HUES6 (cell line): ENCODE data around the gene KCNH1.

Experiments used
- H3K27ac ChIP-seq: 2 replicates; pipeline ENCODE4 v1.7.0; 2013; ENCODE audit warnings: low read depth, mild to moderate bottlenecking, low read length, inconsistent platforms
- H3K27me3 ChIP-seq: 2 replicates; pipeline ENCODE4 v1.6.1; 2013; ENCODE audit warnings: low read length; ENCODE audit not compliant: control insufficient read depth, insufficient read depth
- H3K36me3 ChIP-seq: 2 replicates; pipeline ENCODE4 v1.6.1; 2013; ENCODE audit warnings: low read length; ENCODE audit not compliant: control insufficient read depth, insufficient read depth
- H3K4me1 ChIP-seq: 2 replicates; pipeline ENCODE4 v1.6.1; 2013; ENCODE audit warnings: low read length; ENCODE audit not compliant: control insufficient read depth, insufficient read depth
- H3K4me3 ChIP-seq: 2 replicates; pipeline ENCODE4 v1.5.1; 2013; ENCODE audit warnings: low read depth, low read length
- H3K9ac ChIP-seq: one replicate; pipeline ENCODE4 v1.6.1; 2013; ENCODE audit warnings: mild to moderate bottlenecking, low read length
- H3K9me3 ChIP-seq: 2 replicates; pipeline ENCODE4 v1.6.1; 2013; ENCODE audit warnings: low read depth, low read length; ENCODE audit not compliant: control insufficient read depth, insufficient read depth

KCNH1 gene

DNA sequence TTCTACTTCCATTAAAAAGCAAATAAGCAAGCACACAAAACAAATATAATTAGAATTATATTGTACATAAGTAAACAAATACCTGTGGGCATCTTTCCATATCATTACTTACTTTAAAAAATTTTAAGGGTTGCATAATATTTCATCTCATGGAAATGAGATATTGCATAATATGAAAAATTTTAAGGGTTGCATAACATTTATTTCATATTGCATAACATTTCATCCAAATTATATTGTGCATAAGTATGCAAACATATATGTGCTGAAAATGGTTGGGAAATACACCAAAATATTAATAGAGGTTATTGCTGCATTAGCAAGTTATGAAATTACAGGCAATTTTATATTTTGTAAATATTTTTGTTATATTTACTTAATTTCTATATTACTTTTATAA, 213.7 kb downstream of the KCNH1 start:
- Histone ChIP-seq H3K27ac (no peak overlapping the region), H3K27me3 (no peaks in the 10 kb centered on the region), H3K4me1 (peaks cover 11% of the 10 kb centered on the region; the same call in 1 of the 2 replicates), H3K36me3 (no peaks in the 10 kb centered on the region), H3K9ac (no peak overlapping the region), H3K4me3 (no peak overlapping the region), H3K9me3 (no peaks in the 10 kb centered on the region)

DNA sequence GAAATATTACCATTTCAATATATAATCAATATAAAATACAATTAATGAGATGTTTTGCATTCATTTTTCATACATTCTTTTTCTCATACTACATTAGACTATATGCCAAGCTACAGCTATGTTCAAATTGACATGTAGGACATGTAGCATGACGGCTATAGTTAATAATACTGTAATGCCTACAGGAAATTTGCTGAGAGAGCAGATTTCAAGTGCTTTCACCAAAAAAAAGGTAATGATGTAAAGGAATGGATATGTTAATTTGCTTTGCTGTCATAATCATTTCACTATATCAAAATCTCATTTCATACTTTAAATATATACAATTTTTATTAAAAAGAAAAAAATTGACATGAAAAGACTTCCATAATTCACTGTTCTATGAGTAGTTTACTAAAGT, 215.1 kb downstream of the KCNH1 start:
- Histone ChIP-seq H3K9ac (no peak overlapping the region), H3K9me3 (no peaks in the 10 kb centered on the region), H3K4me1 (peaks cover 11% of the 10 kb centered on the region; the same call in 1 of the 2 replicates), H3K36me3 (no peaks in the 10 kb centered on the region), H3K27me3 (no peaks in the 10 kb centered on the region), H3K4me3 (no peak overlapping the region), H3K27ac (no peak overlapping the region)

DNA sequence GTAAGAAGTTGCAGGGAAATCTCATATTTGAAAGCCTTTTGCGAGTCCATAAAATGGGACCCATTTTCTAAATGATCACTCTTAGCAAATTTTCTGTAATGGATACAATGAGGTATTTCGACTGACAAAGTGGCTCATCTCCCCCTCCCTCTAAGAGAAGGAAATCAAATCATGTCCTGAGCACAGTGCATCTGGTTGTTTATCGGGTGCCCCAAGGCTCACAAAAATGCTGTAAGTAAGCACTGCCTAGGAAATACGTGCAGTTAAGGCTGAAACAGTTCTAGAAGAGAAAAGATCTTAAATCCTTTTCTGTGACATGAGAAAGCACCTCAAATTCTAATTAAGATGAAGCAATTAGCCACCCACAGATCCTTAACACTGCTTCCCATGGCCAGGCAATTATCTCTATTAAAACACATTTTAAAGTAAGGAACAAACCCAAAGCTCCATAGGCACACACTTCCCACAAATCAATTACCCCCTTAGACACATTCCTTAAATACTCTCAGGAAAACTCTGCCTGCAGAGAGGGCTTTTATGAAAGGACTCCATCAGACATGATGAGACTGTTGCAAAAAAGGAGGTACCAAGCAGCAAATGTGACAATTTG, 216.3 kb downstream of the KCNH1 start:
- no peaks in the 10 kb centered on the region for H3K9me3 ChIP-seq
- H3K27ac ChIP-seq, result no peak overlapping the region
- no peak overlapping the region for H3K4me3 ChIP-seq
- H3K27me3 ChIP-seq, result no peaks in the 10 kb centered on the region
- H3K9ac ChIP-seq, result no peak overlapping the region
- no peaks in the 10 kb centered on the region for H3K36me3 ChIP-seq
- peaks cover 11% of the 10 kb centered on the region; the same call in 1 of the 2 replicates for H3K4me1 ChIP-seq

DNA sequence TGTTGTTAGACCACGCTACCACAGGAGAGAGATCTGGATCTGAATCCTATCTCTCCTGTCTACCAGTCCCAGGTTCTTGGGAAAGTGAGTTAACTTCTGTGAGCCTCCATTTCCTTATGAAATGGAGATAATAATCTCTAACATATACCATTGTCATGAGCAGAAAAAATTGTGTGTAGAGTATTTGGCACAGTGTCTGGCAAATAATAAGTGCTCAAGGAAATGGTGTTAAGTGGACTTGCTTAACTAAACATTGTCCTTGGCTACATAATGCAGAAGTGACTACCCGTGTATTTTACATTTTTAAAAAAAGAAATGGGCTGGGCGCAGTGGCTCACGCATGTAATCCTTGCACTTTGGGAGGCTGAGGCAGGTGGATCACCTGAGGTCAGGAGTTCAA, 217.4 kb downstream of the KCNH1 start:
- Histone ChIP-seq H3K9ac (no peak overlapping the region), H3K4me1 (peaks cover 11% of the 10 kb centered on the region; the same call in 1 of the 2 replicates), H3K9me3 (no peaks in the 10 kb centered on the region), H3K36me3 (no peaks in the 10 kb centered on the region), H3K27me3 (no peaks in the 10 kb centered on the region), H3K27ac (no peak overlapping the region), H3K4me3 (no peak overlapping the region)

DNA sequence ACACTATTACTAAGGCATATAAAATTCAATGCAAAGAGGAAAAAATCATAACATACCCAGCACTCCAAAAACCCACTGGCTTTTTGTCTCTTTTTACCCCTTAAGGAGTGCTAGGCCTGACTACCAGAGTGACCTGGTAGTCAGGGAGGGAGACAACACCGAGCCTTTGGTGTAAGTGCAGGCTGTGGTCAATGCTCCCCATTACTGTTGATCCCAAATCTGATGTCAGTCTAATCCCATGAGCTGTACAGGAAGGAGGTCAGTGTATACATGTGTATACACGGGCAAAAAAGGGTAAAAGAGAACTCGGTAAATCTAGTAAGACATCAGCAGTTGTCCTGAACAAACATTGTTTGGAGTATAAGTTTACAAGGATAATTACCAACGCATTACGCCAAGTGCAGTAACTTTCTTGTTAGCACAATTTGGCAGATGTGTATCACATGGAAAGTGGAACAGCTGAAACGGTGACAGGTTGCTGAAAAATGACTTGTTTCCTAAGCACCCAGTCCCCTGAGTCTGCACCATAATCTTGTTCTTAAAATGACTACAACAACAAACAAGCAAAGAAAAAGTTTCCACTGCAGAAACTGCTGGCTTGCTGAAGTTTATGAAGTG, 217.9 kb downstream of the KCNH1 start:
- no peaks in the 10 kb centered on the region for H3K27me3 ChIP-seq
- H3K27ac ChIP-seq, result no peak overlapping the region
- H3K4me3 ChIP-seq, result no peak overlapping the region
- H3K9me3 ChIP-seq, result no peaks in the 10 kb centered on the region
- peaks cover 11% of the 10 kb centered on the region; the same call in 1 of the 2 replicates for H3K4me1 ChIP-seq
- H3K36me3 ChIP-seq, result no peaks in the 10 kb centered on the region
- H3K9ac ChIP-seq, result no peak overlapping the region

DNA sequence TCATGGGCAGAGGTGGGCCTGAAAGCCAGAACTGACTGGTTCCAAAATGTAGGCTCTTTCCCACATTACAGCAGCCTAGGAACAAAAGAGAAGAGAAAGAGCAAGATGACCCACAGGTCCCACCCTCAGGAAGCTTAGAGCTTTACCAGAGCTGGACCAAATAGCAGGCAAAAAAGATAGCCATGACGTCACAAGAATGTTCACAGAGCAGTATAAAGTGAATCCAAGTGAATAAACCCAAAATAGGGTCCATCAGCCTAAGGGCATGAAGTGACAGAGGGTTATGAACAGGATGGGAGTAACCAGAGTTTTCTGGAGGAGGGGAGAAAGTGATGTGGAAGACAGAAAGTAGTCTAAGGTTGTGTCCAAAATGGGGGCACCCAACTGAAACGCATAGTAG, 221.2 kb downstream of the KCNH1 start:
- Histone ChIP-seq H3K36me3 (no peaks in the 10 kb centered on the region), H3K9ac (no peak overlapping the region), H3K27me3 (no peaks in the 10 kb centered on the region), H3K27ac (no peak overlapping the region), H3K9me3 (no peaks in the 10 kb centered on the region), H3K4me1 (peaks cover 5% of the 10 kb centered on the region; the same call in 1 of the 2 replicates), H3K4me3 (no peak overlapping the region)

DNA sequence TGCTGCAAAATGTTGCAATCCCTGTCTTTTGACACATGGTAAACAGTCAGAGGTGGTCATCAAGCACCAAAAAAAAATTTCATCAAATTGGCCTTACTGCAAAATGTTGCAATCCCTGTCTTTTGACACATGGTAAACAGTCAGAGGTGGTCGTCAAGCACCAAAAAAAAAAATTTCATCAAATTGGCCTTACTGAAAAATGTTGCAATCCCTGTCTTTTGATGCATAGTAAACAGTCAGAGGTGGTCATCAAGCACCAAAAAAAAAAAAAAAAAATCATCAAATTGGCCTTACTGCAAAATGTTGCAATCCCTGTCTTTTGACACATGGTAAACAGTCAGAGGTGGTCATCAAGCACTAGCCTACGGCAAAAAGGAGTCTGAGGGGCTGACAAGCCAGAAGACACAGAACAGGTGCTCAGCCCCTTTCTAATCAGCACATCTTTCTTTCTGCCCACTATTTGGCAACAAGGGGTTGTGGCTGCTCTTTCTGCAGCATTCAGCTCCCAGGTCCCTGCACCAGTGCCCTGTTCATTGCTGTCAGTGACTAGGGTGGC, 223.8 kb downstream of the KCNH1 start:
- Histone ChIP-seq H3K36me3 (no peaks in the 10 kb centered on the region), H3K27me3 (no peaks in the 10 kb centered on the region), H3K9me3 (no peaks in the 10 kb centered on the region), H3K27ac (no peak overlapping the region), H3K4me1 (no peaks in the 10 kb centered on the region), H3K4me3 (no peak overlapping the region), H3K9ac (no peak overlapping the region)

DNA sequence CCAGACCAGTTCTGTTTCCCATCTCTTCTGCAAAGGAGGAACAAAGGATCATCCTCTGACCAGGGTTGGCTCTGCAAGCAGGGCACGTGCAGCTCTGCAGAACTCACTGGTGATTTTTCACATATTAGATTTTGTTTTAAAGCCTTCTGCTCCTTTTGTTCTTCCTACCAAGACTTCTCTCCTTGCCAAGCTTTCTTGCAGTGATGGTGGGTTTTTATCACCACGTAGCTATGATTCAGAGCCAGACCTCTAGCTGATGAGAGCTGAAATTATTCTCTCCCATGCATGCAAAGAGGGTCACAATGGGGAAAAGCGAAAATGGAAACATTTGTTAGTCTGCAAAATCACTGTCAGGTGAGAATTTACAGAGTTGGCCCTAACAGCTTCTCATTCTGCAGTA, 225.2 kb downstream of the KCNH1 start:
- Histone ChIP-seq H3K9ac (no peak overlapping the region), H3K9me3 (no peaks in the 10 kb centered on the region), H3K36me3 (no peaks in the 10 kb centered on the region), H3K4me1 (no peaks in the 10 kb centered on the region), H3K27ac (no peak overlapping the region), H3K4me3 (no peak overlapping the region), H3K27me3 (no peaks in the 10 kb centered on the region)

DNA sequence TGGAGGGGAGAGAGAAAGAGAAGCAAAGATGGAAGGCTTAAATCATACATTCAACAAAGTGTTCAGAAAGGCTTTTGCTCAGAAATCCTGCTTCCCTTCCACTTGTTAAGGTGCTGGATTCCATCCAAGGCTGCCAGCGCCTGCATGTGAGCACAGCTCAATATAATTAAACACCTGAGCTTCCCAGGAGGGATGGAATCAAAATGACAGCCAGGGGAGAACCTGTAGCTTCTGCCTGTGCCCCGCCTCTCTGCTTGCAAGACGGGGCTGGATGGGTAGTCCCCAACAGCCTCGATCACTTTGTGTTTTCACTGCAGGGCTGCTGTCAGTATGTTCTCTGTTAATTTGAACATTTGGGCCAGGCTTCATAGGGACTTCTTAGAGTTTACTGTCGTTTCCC, 225.7 kb downstream of the KCNH1 start:
- Histone ChIP-seq H3K9ac (no peak overlapping the region), H3K4me1 (no peaks in the 10 kb centered on the region), H3K27ac (no peak overlapping the region)

DNA sequence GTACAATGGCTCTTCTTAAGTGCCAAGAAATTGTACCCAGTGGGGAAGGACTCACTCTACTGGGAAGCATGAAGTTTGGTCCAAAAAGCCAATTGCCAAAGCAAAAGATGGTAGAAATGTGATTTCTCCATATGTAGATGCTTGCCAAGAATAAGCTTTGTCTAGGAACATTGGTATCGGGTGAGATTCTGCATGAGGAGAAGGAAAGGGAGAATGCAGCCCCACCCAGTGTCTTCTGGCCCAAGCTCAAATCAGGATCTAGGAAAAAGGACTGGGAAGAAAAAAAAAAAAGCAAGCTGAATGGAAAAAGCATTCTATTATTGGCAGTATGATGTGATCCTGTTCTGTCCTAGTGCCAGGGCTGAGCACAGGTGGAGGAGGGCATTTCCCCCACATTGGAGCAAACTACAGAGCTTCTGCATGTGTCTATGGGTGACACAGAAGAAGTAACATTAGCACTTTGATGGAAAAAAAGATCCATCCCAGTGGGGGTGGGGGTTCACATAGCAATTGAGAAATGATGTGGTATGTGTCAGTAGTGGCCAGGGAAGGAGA, 226.6 kb downstream of the KCNH1 start:
- no peak overlapping the region for H3K9ac ChIP-seq
- H3K36me3 ChIP-seq, result no peaks in the 10 kb centered on the region
- H3K27ac ChIP-seq, result no peak overlapping the region
- H3K4me1 ChIP-seq, result no peaks in the 10 kb centered on the region
- no peaks in the 10 kb centered on the region for H3K9me3 ChIP-seq
- no peaks in the 10 kb centered on the region for H3K27me3 ChIP-seq
- H3K4me3 ChIP-seq, result no peak overlapping the region

More for the DNA sequence above, 225.7 kb downstream of the KCNH1 start:
- Histone ChIP-seq H3K36me3 (no peaks in the 10 kb centered on the region), H3K4me3 (no peak overlapping the region), H3K9me3 (no peaks in the 10 kb centered on the region), H3K27me3 (no peaks in the 10 kb centered on the region)

DNA sequence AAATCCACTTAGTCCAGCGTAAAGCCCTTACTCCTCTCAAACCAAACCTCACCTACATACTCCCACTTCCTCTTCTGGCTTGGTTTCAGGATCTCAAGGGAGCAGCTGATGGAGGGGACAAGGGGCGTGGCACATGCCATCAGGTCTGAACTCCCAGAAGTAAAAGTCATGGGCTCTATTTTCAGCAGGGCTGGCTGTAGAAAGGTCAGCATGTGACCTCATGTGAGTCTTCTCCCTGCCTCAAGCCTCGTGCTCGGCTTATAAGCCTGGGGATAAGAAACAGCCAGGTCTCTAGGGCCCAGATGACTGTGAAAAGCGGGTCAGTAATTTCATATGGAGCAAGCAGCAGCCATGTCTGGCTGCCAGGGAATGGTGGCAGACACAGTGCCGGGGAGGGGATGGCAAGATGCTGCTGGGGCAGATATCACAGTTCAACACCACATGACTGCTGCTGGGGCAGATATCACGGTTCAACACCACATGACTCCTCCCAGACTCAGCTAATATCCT, 227.9 kb downstream of the KCNH1 start:
- Histone ChIP-seq H3K36me3 (no peaks in the 10 kb centered on the region), H3K27me3 (peaks cover 3% of the 10 kb centered on the region; the same call in 1 of the 2 replicates), H3K4me1 (no peaks in the 10 kb centered on the region), H3K27ac (no peak overlapping the region), H3K9me3 (no peaks in the 10 kb centered on the region), H3K9ac (no peak overlapping the region), H3K4me3 (no peak overlapping the region)
